GM19043 (cell line): ENCODE results near the gene DCTN3.

ENCODE experiments used
- ATAC-seq: cut with Tn5 transposase; IDR thresholded peaks from one replicate; pipeline ENCODE4 v1.9.1; 2021; ENCODE audit warnings: low read depth; ENCODE audit not compliant: unreplicated experiment

DCTN3 gene

GRCh38 chr9:34575241-34575640, 45.1 kb downstream of the DCTN3 start:
- ATAC-seq = no peak

GRCh38 chr9:34574571-34574970, 45.7 kb downstream of the DCTN3 start:
- no peak for ATAC-seq

DNA sequence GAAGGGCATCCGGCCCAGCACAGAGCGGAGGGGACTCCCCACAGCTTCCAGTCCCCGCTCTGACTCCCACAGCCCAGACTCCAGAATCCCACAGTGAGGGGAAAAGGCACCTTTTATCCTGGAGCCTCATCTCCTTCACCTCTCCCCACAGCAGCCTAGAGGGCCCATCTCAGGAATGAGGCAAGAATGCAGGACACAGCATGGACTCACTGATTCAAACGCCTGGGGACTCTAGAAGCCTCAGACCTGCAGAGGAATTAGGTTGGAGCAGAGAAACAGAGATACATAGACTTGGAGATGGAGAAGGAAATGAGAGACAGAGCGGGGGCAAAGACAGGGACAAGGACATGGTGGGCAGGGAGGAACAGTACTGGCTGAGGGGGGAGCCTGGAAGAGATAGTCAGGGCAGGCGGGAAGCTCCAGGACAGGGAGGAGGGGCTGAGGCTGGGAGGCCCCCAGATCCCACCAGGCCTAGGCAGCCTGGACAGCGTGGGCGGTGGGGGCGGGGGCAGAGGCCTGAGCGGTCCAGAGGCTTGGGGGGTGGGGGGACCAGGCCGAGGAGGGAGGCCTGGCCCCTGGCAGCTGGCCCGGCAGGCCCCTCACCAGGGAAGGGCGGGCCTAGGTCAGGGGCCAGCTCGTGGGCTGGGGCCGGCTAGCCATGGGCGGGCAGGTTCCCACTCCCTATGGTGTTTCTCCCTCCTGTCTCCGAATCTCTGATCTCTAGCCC, 46.5 kb downstream of the DCTN3 start:
- ATAC-seq = no peak

DNA sequence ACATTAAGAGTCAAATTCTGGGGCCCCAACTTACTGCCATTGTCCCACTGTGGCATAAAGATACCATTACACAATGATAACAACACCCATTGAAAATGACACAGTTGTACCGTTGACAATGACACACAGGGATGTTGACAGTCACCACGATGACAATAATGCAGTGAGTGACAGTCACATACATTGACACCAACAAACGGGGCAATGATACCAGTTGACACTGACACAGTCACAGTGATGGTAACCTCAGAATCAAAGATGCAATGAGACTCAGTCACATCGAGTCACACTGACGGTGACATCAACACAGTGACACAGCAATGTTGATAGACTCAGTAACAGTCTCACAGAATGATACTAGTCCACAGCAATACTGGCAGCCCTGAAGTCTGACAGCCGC, 47.7 kb downstream of the DCTN3 start:
- no peak for ATAC-seq

GRCh38 chr9:34572092-34572491, 48.2 kb downstream of the DCTN3 start:
- ATAC-seq = no peak

DNA sequence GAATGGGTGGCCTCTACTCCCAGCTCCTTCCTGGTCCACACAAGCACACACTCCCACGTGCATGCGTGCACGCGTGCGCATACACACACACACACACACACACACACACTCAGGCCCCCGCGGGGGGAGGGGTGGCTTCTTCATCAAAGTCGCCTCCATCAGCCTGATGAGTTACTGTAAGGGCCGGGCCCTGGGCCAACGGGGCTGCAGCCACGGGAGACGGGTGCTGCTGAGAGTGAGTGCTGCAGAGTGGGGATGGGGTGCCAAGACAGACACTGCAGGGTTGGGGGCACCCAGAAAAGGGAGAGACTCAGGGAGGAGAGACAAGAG, 48.8 kb downstream of the DCTN3 start:
- ATAC-seq = no peak

DNA sequence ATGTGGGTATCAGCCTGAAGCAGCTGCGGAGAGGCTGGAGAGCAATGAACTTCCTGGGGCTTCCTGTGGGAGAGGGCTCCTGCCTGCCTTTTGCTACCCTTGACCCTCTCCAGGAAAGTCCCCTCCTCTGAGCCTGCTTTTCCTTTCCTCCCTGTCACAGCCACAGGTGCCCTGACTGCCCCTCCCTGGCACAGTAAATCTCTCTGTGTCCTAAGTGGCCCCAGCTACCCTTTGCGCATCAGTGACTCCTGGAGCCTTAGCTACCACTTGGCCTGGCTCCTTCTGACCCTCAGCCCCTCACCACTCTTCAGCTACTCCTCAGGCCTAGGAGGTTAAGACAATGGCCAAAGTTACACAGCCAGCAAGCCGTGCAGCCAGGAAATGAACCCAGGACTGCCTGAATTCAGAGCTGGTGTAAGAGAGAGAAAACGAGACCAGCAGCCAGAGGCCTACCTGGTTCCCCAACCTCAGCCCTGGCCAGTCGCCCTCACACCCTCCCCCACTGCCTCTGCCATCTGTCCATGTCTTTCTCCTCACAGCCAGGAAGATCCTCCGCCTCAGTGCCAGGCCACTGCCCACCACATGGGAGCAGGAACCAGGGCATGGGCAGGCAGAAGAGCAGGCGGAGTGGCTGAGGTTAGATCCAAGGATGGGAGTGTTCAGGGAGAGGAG, 49.4 kb downstream of the DCTN3 start:
- ATAC-seq = no peak

DNA sequence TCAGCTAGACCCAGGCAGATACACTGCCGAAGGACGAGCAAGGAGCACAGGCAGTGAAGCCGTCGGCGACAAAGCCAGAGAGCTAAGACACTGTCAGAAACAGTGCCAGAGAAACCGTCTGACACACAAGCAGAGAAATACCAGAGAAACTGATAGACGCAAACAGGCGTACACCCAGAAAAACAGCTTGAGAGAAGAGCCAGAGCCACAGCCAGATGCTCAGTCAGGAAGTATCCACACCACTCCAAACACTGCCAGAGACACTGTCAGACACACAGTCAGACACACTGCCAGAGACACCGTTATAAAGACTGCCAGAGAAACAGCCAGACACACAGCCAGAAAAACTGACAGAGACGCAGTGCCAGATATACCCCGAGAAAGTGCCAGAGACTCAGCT, 49.9 kb downstream of the DCTN3 start:
- no peak for ATAC-seq

GRCh38 chr9:34568774-34569173, 51.5 kb downstream of the DCTN3 start:
- no peak for ATAC-seq

DNA sequence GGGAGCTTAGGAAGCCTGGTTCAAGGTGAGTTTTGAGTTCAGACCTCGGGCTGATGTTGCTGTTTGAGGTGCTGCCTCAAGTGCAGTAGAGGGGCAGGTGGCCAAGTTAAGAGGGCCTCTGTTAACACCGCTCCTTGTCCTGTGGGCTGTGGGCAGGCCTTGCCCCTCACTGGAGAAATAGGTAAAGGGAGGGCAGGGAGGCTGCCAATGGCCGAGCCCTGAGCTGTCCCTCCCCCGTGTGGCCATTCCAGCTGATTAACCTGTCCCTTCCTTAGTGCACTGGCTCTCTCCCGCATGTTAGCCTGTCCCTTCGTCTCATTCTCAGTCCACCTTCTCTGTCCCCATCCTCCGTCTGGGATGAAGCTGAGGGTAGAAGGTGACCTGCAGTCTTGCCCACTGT, 52.2 kb downstream of the DCTN3 start:
- ATAC-seq = no peak

DNA sequence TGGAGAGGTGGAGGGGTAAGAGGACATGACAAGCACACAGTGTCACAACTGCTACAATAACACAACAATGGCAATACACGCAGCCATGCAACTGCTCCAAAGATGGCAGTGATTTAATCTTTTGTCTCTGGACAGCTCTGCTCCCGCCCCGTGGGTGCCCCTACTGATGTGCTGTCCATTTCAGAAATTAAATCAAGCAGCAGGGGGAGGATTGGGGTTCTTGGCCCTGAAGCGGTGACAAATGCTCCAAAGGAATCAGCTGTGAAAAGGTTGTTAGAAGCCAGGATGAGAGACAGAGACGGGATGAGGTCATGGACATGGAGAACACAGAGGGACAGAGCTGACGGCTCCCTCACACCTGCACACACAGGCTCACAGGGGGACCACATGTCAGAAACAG, 53.3 kb downstream of the DCTN3 start:
- ATAC-seq = no peak

GRCh38 chr9:34566322-34566721, 54.0 kb downstream of the DCTN3 start:
- no peak for ATAC-seq

DNA sequence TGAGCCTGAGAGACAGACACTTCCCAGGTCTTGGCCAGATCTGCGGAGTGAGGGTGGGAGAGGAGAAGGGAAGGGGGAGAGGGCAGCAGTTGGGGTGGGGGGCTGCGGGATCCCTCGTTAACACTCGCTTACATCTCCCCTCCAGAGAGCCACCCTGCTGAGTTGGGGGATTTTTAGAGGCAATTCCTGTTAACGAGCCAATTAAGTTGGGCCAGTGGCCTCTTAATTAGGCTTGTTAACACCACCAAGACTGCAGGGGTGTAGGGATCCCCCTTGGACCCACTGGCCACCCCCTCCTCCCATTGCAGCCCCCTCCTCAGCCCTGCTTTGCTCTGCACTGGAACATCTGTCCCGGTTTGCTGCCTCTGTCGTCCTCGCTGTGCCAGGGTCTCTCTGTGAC, 54.4 kb downstream of the DCTN3 start:
- no peak for ATAC-seq

DNA sequence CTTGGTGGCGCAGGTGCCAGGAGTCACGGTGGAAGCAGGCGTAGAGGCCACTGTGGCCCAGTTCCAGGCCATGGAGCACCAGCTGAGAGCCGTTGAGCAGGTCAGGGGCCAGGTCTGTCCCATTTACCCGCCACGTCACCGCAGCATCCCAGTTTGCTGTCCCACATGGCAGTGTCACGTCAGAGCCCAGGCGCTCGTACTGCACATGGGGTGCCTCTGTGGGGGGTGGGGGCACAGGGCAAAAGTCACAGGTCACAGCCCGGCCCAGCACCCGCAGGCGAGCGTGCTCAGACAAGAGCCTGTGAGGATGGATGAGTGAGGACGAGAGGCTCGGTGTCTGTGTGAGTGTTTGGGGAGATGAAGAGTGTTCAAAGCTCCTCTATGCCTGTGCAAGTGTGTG, 55.7 kb downstream of the DCTN3 start:
- ATAC-seq = no peak
